Ammon's horn (tissue), 1 donor: ENCODE measurements around the gene SYT5.

Experiments used
- DNase-seq: peaks from one replicate; pipeline ENCODE4 v3.0.0-alpha.2; 2016; ENCODE audit warnings: low spot score

Gene SYT5

DNA sequence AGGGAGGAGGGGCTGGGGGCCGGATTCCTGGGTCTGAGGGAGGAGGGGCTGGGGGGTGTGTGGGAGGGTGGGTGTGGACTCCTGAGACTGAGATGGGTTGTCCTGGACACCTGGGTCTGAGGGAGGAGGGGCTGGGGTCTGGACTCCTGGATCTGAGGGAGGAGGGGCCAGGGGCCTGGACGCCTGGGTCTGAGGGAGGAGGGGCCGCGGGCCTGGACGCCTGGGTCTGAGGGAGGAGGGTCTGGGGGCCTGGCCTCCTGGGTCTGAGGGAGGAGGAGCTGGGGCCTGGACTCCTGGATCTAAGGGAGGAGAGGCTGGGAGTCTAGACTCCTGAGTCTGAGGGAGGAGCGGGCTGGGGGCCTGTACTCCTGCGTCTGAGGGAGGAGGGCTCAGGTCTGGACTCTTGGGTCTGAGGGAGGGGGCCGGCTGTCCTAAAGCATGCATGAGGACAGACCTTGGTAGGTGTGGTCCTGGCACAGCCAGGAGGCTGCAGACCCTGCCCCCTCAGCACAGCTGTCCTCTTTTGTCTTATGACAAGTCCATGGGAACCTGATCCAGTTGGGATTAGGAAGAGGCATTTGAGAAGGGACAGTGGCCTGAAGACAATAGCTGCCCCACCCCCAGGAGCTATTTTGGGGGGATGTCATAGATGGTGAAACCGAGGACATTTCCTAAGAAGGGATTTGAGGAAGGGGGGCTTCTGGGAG is 32.4 kb downstream of the SYT5 start:
- DNase-seq: no peak

- DNase-seq: no peak
These were observed 33.3 kb downstream of the SYT5 start for GRCh38 chr19:55146705-55147273.

GRCh38 chr19:55146078-55146704 is 33.9 kb downstream of the SYT5 start:
- DNase-seq: no peak

GRCh38 chr19:55145232-55145631 is 34.9 kb downstream of the SYT5 start:
- no peak for DNase-seq

GRCh38 chr19:55141696-55142095 is 38.4 kb downstream of the SYT5 start:
- DNase-seq: no peak

DNA sequence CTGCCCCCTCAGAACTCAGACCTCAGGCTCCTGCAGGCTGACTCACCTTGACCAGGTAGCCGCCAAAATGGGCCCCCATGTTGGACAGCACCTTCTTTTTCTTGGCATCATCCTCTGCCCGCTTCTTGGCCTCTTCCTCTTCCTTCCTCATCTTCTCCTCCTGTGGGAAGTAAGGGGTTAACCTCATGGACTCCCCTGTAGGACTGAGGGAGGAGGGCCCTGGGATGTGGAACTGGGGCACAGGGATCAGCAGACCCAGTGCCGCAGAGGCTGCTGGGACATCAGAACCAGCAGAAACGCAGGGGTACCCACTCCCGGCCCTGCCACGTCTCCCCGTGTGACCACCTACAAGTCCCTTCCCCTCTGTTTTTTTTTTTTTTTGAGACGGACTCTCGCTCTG is 42.2 kb downstream of the SYT5 start:
- no peak for DNase-seq

GRCh38 chr19:55136399-55137102 is 43.5 kb downstream of the SYT5 start:
- no peak for DNase-seq

GRCh38 chr19:55134736-55135135 is 45.4 kb downstream of the SYT5 start:
- no peak for DNase-seq

GRCh38 chr19:55133639-55134444 is 46.2 kb downstream of the SYT5 start:
- no peak for DNase-seq

GRCh38 chr19:55132453-55133129 is 47.5 kb downstream of the SYT5 start:
- no peak for DNase-seq

DNA sequence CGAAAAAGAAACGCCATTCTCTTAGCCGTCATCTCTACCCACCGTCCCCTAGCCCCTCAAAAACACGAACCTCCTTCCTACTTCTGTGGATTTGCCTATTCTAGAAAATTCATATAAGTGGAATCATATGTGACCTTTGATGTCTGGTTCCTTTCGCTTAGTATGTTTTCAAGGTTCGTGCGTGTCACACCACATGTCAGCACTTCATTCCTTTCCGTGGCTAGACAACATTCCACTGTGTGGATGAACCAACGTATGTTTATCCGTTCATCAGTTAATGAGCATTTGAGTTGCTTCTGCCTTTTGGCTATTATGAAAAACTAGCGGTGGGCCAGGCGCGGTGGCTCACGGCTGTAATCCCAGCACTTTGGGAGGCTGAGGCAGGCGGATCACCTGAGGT is 48.7 kb downstream of the SYT5 start:
- no peak for DNase-seq
